Vagina (tissue), 2 donors: ENCODE results near the gene INPP4A. TPM values are rescaled to one million over a fixed set of nuclear protein-coding genes. Genes with fewer than 3 reads are reported as not detected.

Experiments used
- DNase-seq, 2 donors: peaks; one replicate each; pipeline ENCODE4 v3.0.0-alpha.2; 2017; ENCODE audit errors: extremely low spot score in 2 of 2
- H3K27ac ChIP-seq: fragments of 200-600 bp; sonication (generic); one replicate; pipeline ENCODE4 v1.5.1; 2019
- H3K27me3 ChIP-seq: fragments of 200-600 bp; sonication (generic); one replicate; pipeline ENCODE4 v1.5.1; 2019
- H3K36me3 ChIP-seq, 2 donors: fragments of 200-600 bp; sonication (generic); one replicate each; pipeline ENCODE4 v1.5.1; 2017 to 2019
- H3K4me1 ChIP-seq: fragments of 200-600 bp; sonication (generic); one replicate; pipeline ENCODE4 v1.5.1; 2019
- H3K4me3 ChIP-seq, 2 donors: fragments of 200-600 bp; sonication (generic); 1 replicate in 1 of 2; 2 replicates in 1 of 2; pipeline ENCODE4 v1.5.1; 2016 to 2019
- H3K9me3 ChIP-seq: fragments of 200-600 bp; sonication (generic); one replicate; pipeline ENCODE4 v1.5.1; 2019
- POLR2A ChIP-seq, 2 donors: fragments of 450-650 bp; IDR thresholded peaks; one replicate each; pipeline ENCODE4 v1.6.1; 2017; ENCODE audit warnings: antibody characterized with exemption in 2 of 2, mild to moderate bottlenecking in 2 of 2, moderate library complexity in 2 of 2
- POLR2AphosphoS5 ChIP-seq, 2 donors: sonication (generic); formaldehyde crosslinking; IDR thresholded peaks; one replicate each; pipeline ENCODE4 v1.9.0; 2017; ENCODE audit warnings: antibody characterized with exemption in 2 of 2, mild to moderate bottlenecking in 2 of 2, low read depth in 1 of 2; ENCODE audit not compliant: insufficient read depth in 1 of 2
- intact Hi-C: fragments of 100-400 bp; cut with DNase I; formaldehyde crosslinking; loops from one replicate; pipeline ENCODE4 v1.15.1; 2023
- total RNA-seq: library from RNA; depleted of rRNA; stranded (reverse); fragments of >200 nt; gene quantifications from one replicate; pipeline ENCODE4 v1.2.3, GENCODE V29; 2016
- TF ChIP-seq, protein P1 (sequence below), 3 experiments: fragments of 450-650 bp in 2 of 3; fragments of 200-600 bp in 1 of 3; sonication (generic) in 1 of 3; IDR thresholded peaks; one replicate each; pipeline ENCODE4 v1.5.1; 2017 to 2019; ENCODE audit warnings: antibody characterized with exemption in 3 of 3, mild to moderate bottlenecking in 2 of 3, moderate library complexity in 2 of 3

INPP4A gene
- total RNA-seq, 1 donor from 2014 or later: 38.1 TPM

DNA sequence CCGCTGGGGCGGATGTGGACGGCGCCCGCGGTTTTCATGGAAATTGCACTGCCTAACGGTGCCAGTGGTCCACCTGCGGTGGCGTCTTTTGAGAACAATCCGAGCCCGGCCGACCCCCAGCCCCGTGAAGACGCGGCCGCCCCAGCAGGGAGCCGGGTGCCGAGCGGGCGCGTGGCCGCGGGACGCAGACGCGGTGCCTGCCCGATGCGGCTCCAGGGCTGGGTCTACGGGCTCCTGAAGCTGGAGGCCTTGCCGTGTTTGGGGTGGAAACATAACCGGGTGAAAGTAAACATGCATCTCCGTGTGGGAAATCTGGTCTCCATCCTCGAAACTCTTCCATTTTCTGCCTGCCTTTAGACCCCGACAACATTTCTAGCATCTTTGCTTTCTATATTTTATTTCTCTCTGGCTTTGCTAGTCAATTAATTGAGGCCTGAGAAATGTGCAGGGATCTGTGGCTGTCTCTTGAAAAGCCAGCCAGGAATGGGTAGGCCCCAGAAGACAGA is 572 bp downstream of the INPP4A start:
- peak in 1 of 2 donors; percentile 64 for DNase-seq
- TF ChIP-seq, protein P1, sequence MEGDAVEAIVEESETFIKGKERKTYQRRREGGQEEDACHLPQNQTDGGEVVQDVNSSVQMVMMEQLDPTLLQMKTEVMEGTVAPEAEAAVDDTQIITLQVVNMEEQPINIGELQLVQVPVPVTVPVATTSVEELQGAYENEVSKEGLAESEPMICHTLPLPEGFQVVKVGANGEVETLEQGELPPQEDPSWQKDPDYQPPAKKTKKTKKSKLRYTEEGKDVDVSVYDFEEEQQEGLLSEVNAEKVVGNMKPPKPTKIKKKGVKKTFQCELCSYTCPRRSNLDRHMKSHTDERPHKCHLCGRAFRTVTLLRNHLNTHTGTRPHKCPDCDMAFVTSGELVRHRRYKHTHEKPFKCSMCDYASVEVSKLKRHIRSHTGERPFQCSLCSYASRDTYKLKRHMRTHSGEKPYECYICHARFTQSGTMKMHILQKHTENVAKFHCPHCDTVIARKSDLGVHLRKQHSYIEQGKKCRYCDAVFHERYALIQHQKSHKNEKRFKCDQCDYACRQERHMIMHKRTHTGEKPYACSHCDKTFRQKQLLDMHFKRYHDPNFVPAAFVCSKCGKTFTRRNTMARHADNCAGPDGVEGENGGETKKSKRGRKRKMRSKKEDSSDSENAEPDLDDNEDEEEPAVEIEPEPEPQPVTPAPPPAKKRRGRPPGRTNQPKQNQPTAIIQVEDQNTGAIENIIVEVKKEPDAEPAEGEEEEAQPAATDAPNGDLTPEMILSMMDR (IDR thresholded peaks at IDR 0.05): no peak
- TF ChIP-seq POLR2A (IDR thresholded peaks at IDR 0.05): no peak
- TF ChIP-seq POLR2AphosphoS5 (IDR thresholded peaks at IDR 0.05; ENCODE audit: insufficient read depth in 1 of 2, low read depth in 1 of 2): no peak
- peaks cover 18% of the 10 kb centered on the region for H3K4me1 ChIP-seq
- H3K4me3 ChIP-seq: peak overlapping the region; percentile 60 to 84
- intact Hi-C loops: no loop called here
- H3K9me3 ChIP-seq: no peaks in the 10 kb centered on the region
- peak overlapping the region; percentile 74 for H3K27ac ChIP-seq
- H3K27me3 ChIP-seq: no peaks in the 10 kb centered on the region
- no peaks in the 10 kb centered on the region for H3K36me3 ChIP-seq

- Histone ChIP-seq H3K27ac (peak overlapping the region; percentile 74), H3K27me3 (no peaks in the 10 kb centered on the region), H3K4me1 (peaks cover 25% of the 10 kb centered on the region), H3K36me3 (no peaks in the 10 kb centered on the region), H3K9me3 (no peaks in the 10 kb centered on the region), H3K4me3 (peak overlapping the region; percentile 60 to 84)
- no peak for DNase-seq
- TF ChIP-seq POLR2A (IDR thresholded peaks at IDR 0.05) (no peak), POLR2AphosphoS5 (IDR thresholded peaks at IDR 0.05; ENCODE audit: insufficient read depth in 1 of 2, low read depth in 1 of 2) (no peak)
- TF ChIP-seq, protein P1 (IDR thresholded peaks at IDR 0.05): no peak
- intact Hi-C loops: no loop called here
These were observed 1.3 kb downstream of the INPP4A start for GRCh38 chr2:98445683-98446581.

GRCh38 chr2:98446850-98447249 is 2.2 kb downstream of the INPP4A start:
- no peak overlapping the region for H3K4me3 ChIP-seq
- no peaks in the 10 kb centered on the region for H3K9me3 ChIP-seq
- intact Hi-C loops: no loop called here
- peaks cover 32% of the 10 kb centered on the region for H3K4me1 ChIP-seq
- no peaks in the 10 kb centered on the region for H3K36me3 ChIP-seq
- no peak overlapping the region for H3K27ac ChIP-seq
- DNase-seq: no peak
- H3K27me3 ChIP-seq: no peaks in the 10 kb centered on the region
- TF ChIP-seq POLR2AphosphoS5 (IDR thresholded peaks at IDR 0.05; ENCODE audit: insufficient read depth in 1 of 2, low read depth in 1 of 2): no peak
- TF ChIP-seq, protein P1 (IDR thresholded peaks at IDR 0.05): no peak
- no peak for TF ChIP-seq POLR2A (IDR thresholded peaks at IDR 0.05)

GRCh38 chr2:98448441-98449145 is 3.9 kb downstream of the INPP4A start:
- intact Hi-C loops: no loop called here
- no peaks in the 10 kb centered on the region for H3K36me3 ChIP-seq
- peak in 1 of 2 donors; percentile 64 for DNase-seq
- H3K4me3 ChIP-seq: no peak overlapping the region
- TF ChIP-seq POLR2AphosphoS5 (IDR thresholded peaks at IDR 0.05; ENCODE audit: insufficient read depth in 1 of 2, low read depth in 1 of 2): no peak
- no peak for TF ChIP-seq POLR2A (IDR thresholded peaks at IDR 0.05)
- TF ChIP-seq, protein P1 (IDR thresholded peaks at IDR 0.05): no peak
- no peak overlapping the region for H3K27ac ChIP-seq
- H3K4me1 ChIP-seq: peaks cover 41% of the 10 kb centered on the region
- no peaks in the 10 kb centered on the region for H3K27me3 ChIP-seq
- no peaks in the 10 kb centered on the region for H3K9me3 ChIP-seq
